ENCODE results near the gene GDPD5. TPM values are rescaled to one million over a fixed set of nuclear protein-coding genes. Genes with fewer than 3 reads are reported as not detected.

Gene GDPD5
- total RNA-seq, 1 experiment from 2014 or later: 109 TPM

GRCh38 chr11:75524665-75525432 is 892 bp downstream of the GDPD5 start:
- in situ Hi-C loops (cut with HindIII; ENCODE audit: low pct_unique_long_range_greater_than_20kb, low sequenced_read_pairs): no loop called here
- no peak for DNase-seq (ENCODE audit: low read depth, low spot score)

DNA sequence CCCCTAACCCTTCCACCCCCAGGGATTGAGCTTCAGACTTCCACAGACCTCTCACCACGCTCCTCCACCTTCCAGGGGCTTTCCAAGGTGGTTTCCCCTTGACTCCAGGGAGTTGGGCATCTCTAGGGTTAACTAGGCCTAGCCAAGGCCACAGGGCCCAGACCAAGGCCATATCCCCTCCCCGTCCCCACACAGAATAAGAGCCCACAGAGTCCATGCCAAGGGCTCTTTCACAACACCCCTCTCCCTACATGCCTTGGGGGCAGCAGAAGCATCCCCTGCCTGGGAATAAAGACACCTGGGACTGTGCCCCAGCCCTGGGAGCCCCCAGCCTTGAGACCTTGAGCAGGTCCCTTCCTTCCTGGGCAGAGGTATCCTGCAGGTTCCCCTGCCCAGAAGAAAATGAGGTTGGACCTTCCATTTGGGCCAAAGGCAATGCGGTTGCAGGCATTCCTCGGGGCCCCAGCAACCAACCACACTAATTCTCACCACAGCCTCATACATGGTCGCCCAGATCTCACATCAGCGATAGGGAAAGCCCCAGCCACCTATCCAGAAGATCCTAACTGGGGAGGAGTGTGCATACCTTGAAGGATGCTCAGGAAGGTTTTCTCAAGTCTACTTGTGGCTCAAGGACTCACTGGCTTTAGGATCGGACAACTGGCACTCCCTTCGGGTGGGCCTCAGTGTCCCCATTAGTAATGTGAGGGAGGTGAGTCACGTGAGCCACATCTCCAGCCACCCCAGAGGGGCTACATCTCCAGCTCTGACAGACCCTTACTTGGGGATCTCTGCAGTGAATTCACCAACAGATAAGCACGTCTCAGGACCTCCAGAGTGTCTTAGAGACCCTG is 1.7 kb downstream of the GDPD5 start:
- DNase-seq (ENCODE audit: low read depth, low spot score): no peak
- in situ Hi-C loops (cut with HindIII; ENCODE audit: low pct_unique_long_range_greater_than_20kb, low sequenced_read_pairs): no loop called here

DNA sequence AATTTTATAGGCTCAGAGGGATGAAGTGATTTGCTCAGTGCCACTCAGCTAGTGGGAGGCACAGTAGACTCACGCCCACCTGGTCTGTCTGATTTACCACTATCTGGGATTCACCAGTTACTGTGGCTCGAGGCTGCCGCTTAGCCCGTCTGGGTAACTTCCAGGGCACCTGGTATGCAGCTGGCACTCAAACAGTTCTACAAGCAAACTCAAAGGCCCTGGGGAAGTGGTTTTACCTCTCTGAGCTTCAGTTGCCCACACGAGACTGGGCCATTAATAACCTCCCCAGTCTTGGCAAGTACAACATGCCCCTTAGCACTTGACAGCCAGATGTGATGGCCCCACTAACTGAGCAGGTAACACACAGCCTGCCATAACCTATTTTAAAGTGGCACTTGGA is 2.6 kb downstream of the GDPD5 start:
- in situ Hi-C loops (cut with HindIII; ENCODE audit: low pct_unique_long_range_greater_than_20kb, low sequenced_read_pairs): no loop called here
- no peak for DNase-seq (ENCODE audit: low read depth, low spot score)

- in situ Hi-C loops (cut with HindIII; ENCODE audit: low pct_unique_long_range_greater_than_20kb, low sequenced_read_pairs): no loop called here
- DNase-seq (ENCODE audit: low read depth, low spot score): no peak
Observed at GRCh38 chr11:75522286-75523044, 3.3 kb downstream of the GDPD5 start.

GRCh38 chr11:75520688-75521087 is 5.1 kb downstream of the GDPD5 start:
- DNase-seq (ENCODE audit: low read depth, low spot score): no peak
- in situ Hi-C loops (cut with HindIII; ENCODE audit: low pct_unique_long_range_greater_than_20kb, low sequenced_read_pairs): no loop called here

DNA sequence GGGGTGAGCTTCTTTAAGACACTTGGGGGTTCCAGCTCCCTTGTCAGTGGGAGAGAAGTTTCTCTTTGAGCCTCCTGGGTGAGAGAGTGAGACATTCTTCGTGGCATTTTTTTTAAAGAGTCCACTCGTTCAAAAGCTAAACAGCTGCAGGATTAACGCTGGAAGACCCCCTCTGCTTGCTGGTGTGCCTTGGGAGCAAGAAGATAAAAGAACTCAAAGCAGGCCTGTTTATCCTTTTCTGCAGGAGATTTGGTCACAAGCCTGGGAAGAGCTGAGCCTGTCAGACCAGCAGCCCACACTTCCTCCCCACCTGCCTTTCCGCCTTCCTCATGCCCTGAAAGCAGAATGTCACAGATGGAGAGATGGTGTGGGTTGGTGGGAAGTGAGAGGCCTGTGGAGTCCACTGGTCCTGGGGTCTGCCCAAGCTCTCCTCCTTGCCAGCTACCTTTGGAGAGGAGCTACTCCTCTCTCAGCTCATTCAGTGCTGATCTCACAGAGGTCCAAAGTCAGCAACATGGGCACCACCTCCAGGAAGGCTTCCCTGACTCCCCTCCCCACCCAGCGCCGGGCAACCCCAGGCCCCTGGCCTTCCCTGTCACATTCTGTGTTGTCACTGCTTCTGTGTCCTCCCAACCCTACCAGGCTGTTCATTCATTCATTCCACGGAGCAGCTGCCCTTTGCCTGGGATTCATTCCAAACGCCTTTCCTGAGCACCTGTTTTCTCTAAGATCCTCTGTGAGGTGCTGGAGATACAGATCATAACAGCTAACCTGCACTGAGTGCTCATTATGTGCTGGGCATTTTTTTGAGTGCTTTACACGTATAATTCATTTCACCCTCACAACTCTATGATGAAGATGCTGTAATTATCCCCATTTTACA is 6.7 kb downstream of the GDPD5 start:
- in situ Hi-C loops (cut with HindIII; ENCODE audit: low pct_unique_long_range_greater_than_20kb, low sequenced_read_pairs): no loop called here
- DNase-seq (ENCODE audit: low read depth, low spot score): no peak

GRCh38 chr11:75518204-75518549 is 7.6 kb downstream of the GDPD5 start:
- in situ Hi-C loops (cut with HindIII; ENCODE audit: low pct_unique_long_range_greater_than_20kb, low sequenced_read_pairs): no loop called here

DNA sequence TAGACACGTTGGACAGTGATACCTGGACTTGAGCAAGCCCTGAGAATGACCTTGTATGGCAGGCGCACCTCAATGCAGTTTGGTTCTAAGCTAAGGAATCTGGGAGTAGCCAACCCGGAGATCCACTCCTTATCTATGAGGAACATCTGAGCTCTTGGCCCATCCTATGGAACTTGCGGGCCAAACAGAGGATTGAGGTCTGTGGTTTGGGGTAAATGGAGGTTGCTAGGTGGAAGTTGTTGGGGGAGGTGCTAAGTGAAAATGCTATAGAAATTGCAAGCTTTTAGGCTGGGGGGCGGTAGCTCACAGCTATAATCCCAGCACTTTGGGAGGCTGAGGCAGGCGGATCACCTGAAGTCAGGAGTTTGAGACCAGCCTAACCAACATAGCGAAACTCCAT is 8.9 kb downstream of the GDPD5 start:
- in situ Hi-C loops (cut with HindIII; ENCODE audit: low pct_unique_long_range_greater_than_20kb, low sequenced_read_pairs): no loop called here
- no peak for DNase-seq (ENCODE audit: low read depth, low spot score)

More at GRCh38 chr11:75518204-75518549, 7.6 kb downstream of the GDPD5 start:
- DNase-seq (ENCODE audit: low read depth, low spot score): no peak

DNA sequence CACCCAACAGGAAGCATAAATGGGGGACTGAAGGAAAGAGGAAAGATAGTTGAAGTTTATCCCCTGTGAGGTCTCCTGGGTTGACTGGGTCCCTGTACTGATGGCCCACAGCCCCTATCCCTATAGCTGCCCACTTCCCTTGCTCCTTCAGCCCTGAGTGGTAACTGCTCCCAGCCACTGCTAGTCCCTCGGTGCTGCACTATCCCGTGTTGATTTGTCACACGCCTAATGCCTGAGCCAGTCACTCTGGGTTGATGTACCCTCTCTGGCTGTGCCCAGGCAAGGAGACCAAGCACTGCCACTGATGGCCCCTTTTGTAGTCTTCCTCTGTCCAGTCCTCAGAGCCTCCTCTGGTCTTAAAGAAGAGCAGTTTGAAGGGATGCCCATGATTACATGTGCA is 9.6 kb downstream of the GDPD5 start:
- in situ Hi-C loops (cut with HindIII; ENCODE audit: low pct_unique_long_range_greater_than_20kb, low sequenced_read_pairs): no loop called here
- DNase-seq (ENCODE audit: low read depth, low spot score): no peak

GRCh38 chr11:75514596-75514995 is 11.1 kb downstream of the GDPD5 start:
- in situ Hi-C loops (cut with HindIII; ENCODE audit: low pct_unique_long_range_greater_than_20kb, low sequenced_read_pairs): no loop called here
- no peak for DNase-seq (ENCODE audit: low read depth, low spot score)

- in situ Hi-C loops (cut with HindIII; ENCODE audit: low pct_unique_long_range_greater_than_20kb, low sequenced_read_pairs): no loop called here
- no peak for DNase-seq (ENCODE audit: low read depth, low spot score)
Observed at GRCh38 chr11:75513250-75513649, 12.5 kb downstream of the GDPD5 start.

DNA sequence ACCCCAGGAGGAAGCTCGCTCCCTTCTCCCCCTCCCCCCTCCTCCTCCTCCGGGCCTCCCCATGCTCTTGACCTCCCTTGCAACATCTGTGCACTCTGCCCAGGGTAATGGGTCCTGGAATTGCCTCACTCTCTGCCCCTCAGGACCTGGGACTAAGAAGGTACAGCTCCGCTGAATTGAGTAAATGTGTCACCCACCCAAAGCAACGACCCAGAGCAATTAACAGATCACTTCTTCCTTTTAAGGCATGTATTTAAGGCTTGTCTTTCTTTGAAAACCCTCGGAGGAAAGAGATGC is 15.1 kb downstream of the GDPD5 start:
- in situ Hi-C loops (cut with HindIII; ENCODE audit: low pct_unique_long_range_greater_than_20kb, low sequenced_read_pairs): no loop called here
- no peak for DNase-seq (ENCODE audit: low read depth, low spot score)

- in situ Hi-C loops (cut with HindIII; ENCODE audit: low pct_unique_long_range_greater_than_20kb, low sequenced_read_pairs): no loop called here
- DNase-seq (ENCODE audit: low read depth, low spot score): no peak
Observed at GRCh38 chr11:75510004-75510722, 15.6 kb downstream of the GDPD5 start.

DNA sequence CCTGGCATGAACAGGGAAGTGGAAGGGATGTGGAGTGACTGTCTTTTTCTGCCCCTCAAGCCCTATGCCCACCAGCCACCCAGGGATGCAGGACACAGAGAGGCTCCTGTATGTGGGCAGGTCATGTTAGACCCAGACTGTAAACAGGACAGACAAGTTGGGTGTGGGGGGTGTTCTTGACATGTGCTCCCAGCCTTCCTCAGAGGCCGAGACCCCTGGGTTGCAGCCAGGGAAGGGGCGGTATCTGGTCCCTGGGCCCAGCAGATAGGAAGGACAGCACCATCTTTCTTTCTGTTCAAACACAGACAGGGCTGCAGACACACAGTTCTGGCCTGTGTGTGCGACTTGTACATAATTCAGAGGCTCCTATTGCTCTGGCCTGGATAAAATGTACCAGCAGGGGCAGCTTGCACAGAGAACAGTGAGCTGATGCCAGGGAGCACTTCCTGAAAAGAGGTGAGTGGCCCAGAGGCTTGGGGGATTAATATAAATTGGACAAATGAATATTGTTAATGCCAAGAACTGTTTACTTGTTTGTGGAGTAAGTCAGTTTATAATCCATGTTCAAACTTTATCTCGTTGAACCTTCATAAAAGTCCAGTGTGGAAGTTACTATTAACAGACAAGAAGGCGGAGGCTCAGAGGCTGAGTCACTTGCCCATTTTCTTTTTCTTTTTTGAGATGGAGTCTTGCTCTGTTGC is 16.6 kb downstream of the GDPD5 start:
- DNase-seq (ENCODE audit: low read depth, low spot score): no peak
- in situ Hi-C loops (cut with HindIII; ENCODE audit: low pct_unique_long_range_greater_than_20kb, low sequenced_read_pairs): no loop called here

- in situ Hi-C loops (cut with HindIII; ENCODE audit: low pct_unique_long_range_greater_than_20kb, low sequenced_read_pairs): no loop called here
- DNase-seq (ENCODE audit: low read depth, low spot score): no peak
Observed at GRCh38 chr11:75508051-75508561, 17.6 kb downstream of the GDPD5 start.

DNA sequence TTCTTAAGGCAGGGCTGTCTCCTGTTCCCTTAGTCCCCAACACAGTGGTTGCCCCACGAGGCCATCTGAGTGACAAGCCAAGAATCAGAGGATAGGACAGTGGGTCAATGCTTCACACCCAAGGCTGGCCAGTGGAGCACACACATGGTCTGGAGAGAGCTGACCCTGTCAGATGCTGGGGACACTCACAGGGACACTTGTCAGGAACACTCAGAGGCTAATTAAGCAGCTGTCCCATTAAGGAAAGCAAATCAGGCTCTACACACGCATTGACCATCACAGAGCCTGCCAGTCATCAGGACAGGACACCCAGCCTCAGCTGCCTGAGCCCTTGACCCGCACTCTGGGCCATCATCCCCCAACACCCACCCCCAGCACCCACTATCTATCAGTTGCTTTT is 18.2 kb downstream of the GDPD5 start:
- in situ Hi-C loops (cut with HindIII; ENCODE audit: low pct_unique_long_range_greater_than_20kb, low sequenced_read_pairs): no loop called here
- no peak for DNase-seq (ENCODE audit: low read depth, low spot score)

Data from SK-MEL-5 (cell line).